GM12801 (cell line): ENCODE data around the gene PSMD2.

Experiments
- CTCF ChIP-seq: IDR thresholded peaks from one replicate; pipeline ENCODE4 v1.5.1; 2011; ENCODE audit warnings: control low read depth; ENCODE audit not compliant: insufficient read length; ENCODE audit errors: extremely low read depth

PSMD2 gene

GRCh38 chr3:184333190-184333589 lies 34.1 kb downstream of the PSMD2 start:
- no peak for TF ChIP-seq CTCF

- no peak for TF ChIP-seq CTCF
Measured at GRCh38 chr3:184333700-184334099, 34.7 kb downstream of the PSMD2 start.

GRCh38 chr3:184334470-184335158 lies 35.6 kb downstream of the PSMD2 start:
- no peak for TF ChIP-seq CTCF

- TF ChIP-seq CTCF = no peak
Measured at GRCh38 chr3:184335291-184335660, 36.2 kb downstream of the PSMD2 start.

- TF ChIP-seq CTCF = no peak
Measured at GRCh38 chr3:184335661-184336546, 36.9 kb downstream of the PSMD2 start.

GRCh38 chr3:184336547-184337398 lies 37.7 kb downstream of the PSMD2 start:
- TF ChIP-seq CTCF = no peak

- no peak for TF ChIP-seq CTCF
Measured at GRCh38 chr3:184337399-184337714, 38.3 kb downstream of the PSMD2 start, which contains the start of gene FAM131A. Gene FAM131A (plus strand): TSS chr3:184337600. CDS start chr3:184337631, 31 bp downstream.
